IMR-90 (cell line): ENCODE measurements around the gene PRMT7. TPM values are rescaled to one million over a fixed set of nuclear protein-coding genes. Genes with fewer than 3 reads are reported as not detected.

Experiments
- ATAC-seq: fragments of 200-7000 bp; cut with Tn5 transposase; 2 replicates; pipeline ENCODE4 v1.9.1; 2020; ENCODE audit warnings: low read depth, mild to moderate bottlenecking, moderate library complexity
- BruUV-seq: library from RNA; stranded (reverse); fragments of 400-500 nt; replicated peaks from 2 replicates; lab custom pipeline; 2021; lab: Mats Ljungman, UMichigan
- CTCF ChIA-PET: fragments of 300-600 bp; formaldehyde crosslinking; extraction: SDS; loops from one replicate; lab custom pipeline; 2021; ENCODE audit warnings: antibody characterized with exemption; lab: Yijun Ruan, JAX
- POLR2A ChIA-PET: fragments of 300-600 bp; sonication (Branson Sonifier 250); formaldehyde crosslinking; loops from one replicate; lab custom pipeline; 2022; ENCODE audit warnings: antibody characterized with exemption; ENCODE audit not compliant: unreplicated experiment; lab: Charles Lee
- DNase-seq: peaks from one replicate; pipeline ENCODE4 v3.0.0; 2013
- H2AFZ ChIP-seq: replicated peaks from 2 replicates; pipeline ENCODE3; 2013; ENCODE audit warnings: low read length, mild to moderate bottlenecking; ENCODE audit not compliant: poor library complexity
- H2AK5ac ChIP-seq: 2 replicates; pipeline ENCODE4 v1.6.1; 2013; ENCODE audit warnings: low read depth, low read length, inconsistent platforms
- H2AK9ac ChIP-seq: replicated peaks from 2 replicates; pipeline ENCODE3; 2013; ENCODE audit warnings: mild to moderate bottlenecking, low read depth, low read length, moderate library complexity; ENCODE audit not compliant: poor library complexity
- H2BK120ac ChIP-seq: 2 replicates; pipeline ENCODE4 v1.6.1; 2013; ENCODE audit warnings: low read depth, low read length, inconsistent platforms
- H2BK15ac ChIP-seq: 3 replicates; pipeline ENCODE4 v1.6.1; 2013; ENCODE audit warnings: low read depth, low read length, inconsistent platforms
- H2BK20ac ChIP-seq: 2 replicates; pipeline ENCODE4 v1.6.1; 2013; ENCODE audit warnings: low read depth, mild to moderate bottlenecking, inconsistent platforms, low read length, moderate library complexity
- H2BK5ac ChIP-seq: 2 replicates; pipeline ENCODE4 v1.6.1; 2013; ENCODE audit warnings: mild to moderate bottlenecking, low read depth, low read length, inconsistent platforms; ENCODE audit not compliant: poor library complexity, severe bottlenecking
- H3K14ac ChIP-seq: replicated peaks from 2 replicates; pipeline ENCODE4 v1.6.1; 2013; ENCODE audit warnings: low read depth, low read length, inconsistent platforms
- H3K18ac ChIP-seq: 2 replicates; pipeline ENCODE4 v1.6.1; 2013; ENCODE audit warnings: low read depth, low read length, control low read depth
- H3K23ac ChIP-seq: 2 replicates; pipeline ENCODE4 v1.6.1; 2013; ENCODE audit warnings: low read depth, low read length, inconsistent platforms
- H3K27ac ChIP-seq: 2 replicates; pipeline ENCODE4 v1.5.1; 2013; ENCODE audit warnings: mild to moderate bottlenecking, control low read depth, low read length; ENCODE audit not compliant: insufficient read depth
- H3K27me3 ChIP-seq: 2 replicates; pipeline ENCODE4 v1.6.1; 2013; ENCODE audit warnings: low read length; ENCODE audit not compliant: control insufficient read depth, insufficient read depth
- H3K36me3 ChIP-seq: 2 replicates; pipeline ENCODE4 v1.6.1; 2013; ENCODE audit warnings: low read length, mixed read lengths; ENCODE audit not compliant: control insufficient read depth, insufficient read depth
- H3K4ac ChIP-seq: 2 replicates; pipeline ENCODE4 v1.6.1; 2013; ENCODE audit warnings: low read depth, low read length, inconsistent platforms
- H3K4me1 ChIP-seq: 2 replicates; pipeline ENCODE4 v1.6.1; 2013; ENCODE audit warnings: low read length, mixed read lengths; ENCODE audit not compliant: control insufficient read depth, insufficient read depth
- H3K4me2 ChIP-seq: 2 replicates; pipeline ENCODE4 v1.6.1; 2013; ENCODE audit warnings: low read depth, mild to moderate bottlenecking, control low read depth, low read length, moderate library complexity
- H3K4me3 ChIP-seq: 2 replicates; pipeline ENCODE4 v1.5.1; 2013; ENCODE audit warnings: low read depth, mild to moderate bottlenecking, control low read depth, low read length, moderate library complexity; ENCODE audit not compliant: insufficient read depth
- H3K56ac ChIP-seq: 2 replicates; pipeline ENCODE4 v1.6.1; 2013; ENCODE audit warnings: low read length, inconsistent platforms; ENCODE audit not compliant: insufficient read depth; ENCODE audit errors: extremely low read depth
- H3K79me1 ChIP-seq, 2 experiments: 2 replicates each; pipeline ENCODE4 v1.6.1; 2013; ENCODE audit warnings: low read length in 2 of 2, inconsistent platforms in 1 of 2, low read depth in 1 of 2
- H3K9ac ChIP-seq: 2 replicates; pipeline ENCODE4 v1.6.1; 2013; ENCODE audit warnings: low read depth, low read length, control low read depth
- H3K9me1 ChIP-seq: 2 replicates; pipeline ENCODE4 v1.6.1; 2013; ENCODE audit warnings: low read length, inconsistent platforms; ENCODE audit not compliant: insufficient read depth
- H3K9me3 ChIP-seq: 2 replicates; pipeline ENCODE4 v1.6.1; 2013; ENCODE audit warnings: low read length; ENCODE audit not compliant: control insufficient read depth, insufficient read depth
- H4K20me1 ChIP-seq: 2 replicates; pipeline ENCODE4 v1.6.1; 2013; ENCODE audit warnings: low read length, inconsistent platforms; ENCODE audit not compliant: insufficient read depth
- H4K5ac ChIP-seq: 2 replicates; pipeline ENCODE4 v1.6.1; 2013; ENCODE audit warnings: mild to moderate bottlenecking, low read depth, low read length, control low read depth
- H4K8ac ChIP-seq, 2 experiments: 2 replicates each; pipeline ENCODE4 v1.6.1; 2013; ENCODE audit warnings: low read depth in 2 of 2, low read length in 2 of 2, control low read depth in 1 of 2, inconsistent platforms in 1 of 2
- H4K91ac ChIP-seq: 2 replicates; pipeline ENCODE4 v1.6.1; 2013; ENCODE audit warnings: low read depth, low read length, inconsistent platforms; ENCODE audit not compliant: insufficient read depth
- NFE2L2 ChIP-seq: fragments of 150-350 bp; IDR thresholded peaks from 2 replicates; pipeline ENCODE4 v1.6.1; 2016; ENCODE audit warnings: low read depth, mild to moderate bottlenecking, low read length
- RFX5 ChIP-seq: IDR thresholded peaks from 2 replicates; pipeline ENCODE4 v1.8.0; 2012; ENCODE audit warnings: low read depth, mild to moderate bottlenecking, low read length, moderate library complexity
- WGBS, 2 experiments: methylation state at CpG; one replicate each; pipeline versions ENCODE4 v1.1.5 to v1.1.7; 2013; ENCODE audit warnings: missing lambda C conversion rate in 2 of 2; ENCODE audit not compliant: insufficient read length in 1 of 2; ENCODE audit errors: extremely low coverage in 2 of 2; 5-methylcytosine and 5-hydroxymethylcytosine counted together
- dilution Hi-C: fragments of 300-500 bp; cut with HindIII; formaldehyde crosslinking; loops from one replicate; pipeline ENCODE4 v1.14.3; 2018; ENCODE audit warnings: low sequenced_read_pairs; ENCODE audit not compliant: unreplicated experiment
- in situ Hi-C: fragments of 300-500 bp; cut with MboI; formaldehyde crosslinking; loops from 3 replicates; pipeline ENCODE4 v1.14.3; 2019; ENCODE audit warnings: low sequenced_read_pairs, inconsistent platforms, mixed read lengths
- intact Hi-C: fragments of 100-400 bp; cut with micrococcal nuclease; formaldehyde crosslinking; loops from 2 replicates; pipeline ENCODE4 v1.10.0; 2022
- polyA plus RNA-seq, 3 experiments: library from polyadenylated mRNA; depleted of rRNA; stranded (reverse); fragments of >200 nt; gene quantifications; 2 replicates each; pipeline ENCODE4 v1.2.3, GENCODE V29; 2012; ENCODE audit warnings: low replicate concordance in 1 of 3
- total RNA-seq: library from RNA; depleted of rRNA; stranded (reverse); fragments of >200 nt; gene quantifications from 2 replicates; pipeline ENCODE4 v1.2.3, GENCODE V29; 2012
- TF ChIP-seq, protein P1 (sequence below): fragments of 150-350 bp; IDR thresholded peaks from 2 replicates; pipeline ENCODE4 v1.6.1; 2016; ENCODE audit warnings: low read depth, mild to moderate bottlenecking, low read length, moderate library complexity, borderline replicate concordance

Gene PRMT7
- total and polyA plus RNA-seq, 2 of the 4 experiments (the other 2 are of a cell fraction): 63.1 to 68.6 TPM

DNA sequence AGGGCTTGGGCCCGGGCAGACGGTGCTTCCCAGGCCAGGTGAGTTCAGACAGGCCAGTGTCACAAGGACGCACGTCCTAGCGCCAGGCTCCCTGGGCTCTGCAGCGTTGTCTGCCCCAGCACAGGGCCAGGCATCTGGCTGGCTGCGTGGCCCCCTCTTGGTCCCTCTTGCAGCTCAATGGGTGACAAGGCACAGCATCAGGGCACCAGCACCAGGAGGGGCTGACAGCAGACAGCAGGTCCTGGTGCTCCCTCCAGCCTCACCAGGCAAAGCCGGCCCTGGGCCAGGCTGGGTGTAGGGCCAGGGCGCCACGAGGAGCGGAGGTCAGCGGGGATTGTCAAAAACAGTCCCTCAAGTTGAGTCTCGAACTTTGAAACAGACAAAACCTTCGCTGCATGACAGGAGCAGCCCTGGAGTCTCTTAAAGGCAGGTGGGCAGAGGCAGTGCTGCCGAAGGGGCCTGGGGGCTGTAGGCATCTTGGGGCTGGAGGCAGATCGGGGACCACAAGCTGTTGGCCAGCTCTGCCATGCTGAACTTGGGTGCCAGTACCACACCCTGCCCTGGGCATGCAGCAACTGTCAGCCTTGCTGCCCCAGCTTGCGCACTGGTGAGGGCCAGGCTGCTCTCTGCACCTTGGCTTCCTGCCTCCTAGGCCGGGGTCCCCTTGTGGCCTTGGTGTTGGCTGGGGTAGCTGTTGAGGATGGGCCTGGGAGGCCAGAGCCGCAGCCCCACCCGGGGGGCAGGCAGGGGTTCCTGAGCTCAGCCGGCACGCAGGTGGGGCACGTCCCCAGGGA, 48.8 kb downstream of the PRMT7 start:
- intact Hi-C loops: no loop called here
- dilution Hi-C loops: no loop called here
- no peak overlapping the region for H2AFZ ChIP-seq
- 94% methylated on average over 17 of the region's 23 CpGs; no CpG with 5 or more reads in 1 of the 2 experiments for WGBS, 2 experiments
- no peak for DNase-seq
- no peak overlapping the region for H3K23ac ChIP-seq
- no peaks in the 10 kb centered on the region; a peak in 1 of 4 replicates for H3K79me1 ChIP-seq
- H3K36me3 ChIP-seq: peaks cover 29% of the 10 kb centered on the region
- no peak overlapping the region for H3K56ac ChIP-seq
- in situ Hi-C loops: no loop called here
- no peak overlapping the region for H3K27ac ChIP-seq
- no peaks in the 10 kb centered on the region for H3K4me1 ChIP-seq
- H4K20me1 ChIP-seq: no peaks in the 10 kb centered on the region
- no peak overlapping the region for H2AK9ac ChIP-seq
- no peak overlapping the region for H3K18ac ChIP-seq
- no peak overlapping the region for H3K4me2 ChIP-seq
- H3K14ac ChIP-seq: no peak overlapping the region
- no peak overlapping the region for H4K8ac ChIP-seq
- H3K4me3 ChIP-seq: no peak overlapping the region
- no peak overlapping the region for H2BK20ac ChIP-seq
- POLR2A ChIA-PET: no interaction called here
- no TSS peak for BruUV-seq
- TF ChIP-seq RFX5 (no peak), NFE2L2 (no peak)
- TF ChIP-seq, protein P1, sequence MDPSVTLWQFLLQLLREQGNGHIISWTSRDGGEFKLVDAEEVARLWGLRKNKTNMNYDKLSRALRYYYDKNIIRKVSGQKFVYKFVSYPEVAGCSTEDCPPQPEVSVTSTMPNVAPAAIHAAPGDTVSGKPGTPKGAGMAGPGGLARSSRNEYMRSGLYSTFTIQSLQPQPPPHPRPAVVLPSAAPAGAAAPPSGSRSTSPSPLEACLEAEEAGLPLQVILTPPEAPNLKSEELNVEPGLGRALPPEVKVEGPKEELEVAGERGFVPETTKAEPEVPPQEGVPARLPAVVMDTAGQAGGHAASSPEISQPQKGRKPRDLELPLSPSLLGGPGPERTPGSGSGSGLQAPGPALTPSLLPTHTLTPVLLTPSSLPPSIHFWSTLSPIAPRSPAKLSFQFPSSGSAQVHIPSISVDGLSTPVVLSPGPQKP: no peak
- ATAC-seq: no peak
- no peak overlapping the region for H2BK120ac ChIP-seq
- no peak overlapping the region for H2AK5ac ChIP-seq
- H3K9me3 ChIP-seq: no peaks in the 10 kb centered on the region
- H2BK5ac ChIP-seq: no peak overlapping the region
- no peak overlapping the region for H3K4ac ChIP-seq
- no peak overlapping the region for H4K91ac ChIP-seq
- H2BK15ac ChIP-seq: no peak overlapping the region
- H3K9me1 ChIP-seq: no peaks in the 10 kb centered on the region
- no peak overlapping the region for H4K5ac ChIP-seq
- H3K27me3 ChIP-seq: no peaks in the 10 kb centered on the region; the same call in 1 of the 2 replicates
- no peak overlapping the region for H3K9ac ChIP-seq
- CTCF ChIA-PET: no interaction called here
